GM18502 (cell line): Measurements from ENCODE around the gene PTPRM.

ENCODE experiments used
- ATAC-seq: cut with Tn5 transposase; IDR thresholded peaks from one replicate; pipeline ENCODE4 v1.9.1; 2021; ENCODE audit warnings: mild to moderate bottlenecking; ENCODE audit not compliant: unreplicated experiment, poor library complexity

Gene PTPRM

DNA sequence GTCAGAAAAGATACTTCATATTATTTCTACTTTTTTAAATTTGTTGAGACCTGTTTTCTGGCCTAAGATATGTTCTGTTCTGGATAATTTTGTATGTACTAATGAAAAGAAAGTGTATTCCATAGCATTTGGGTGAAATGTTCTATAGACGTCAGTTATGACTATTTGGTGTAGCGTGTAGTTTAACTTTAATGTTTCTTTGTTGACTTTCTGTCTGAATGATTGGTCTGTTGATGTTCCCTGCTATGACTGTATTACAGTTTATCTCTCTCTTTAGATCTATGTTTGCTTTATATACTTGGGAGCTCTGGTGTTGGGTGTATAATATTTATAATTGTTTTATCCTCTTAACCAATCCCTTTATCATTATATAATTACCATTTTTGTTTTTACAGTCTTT, 352.4 kb downstream of the PTPRM start:
- no peak for ATAC-seq

DNA sequence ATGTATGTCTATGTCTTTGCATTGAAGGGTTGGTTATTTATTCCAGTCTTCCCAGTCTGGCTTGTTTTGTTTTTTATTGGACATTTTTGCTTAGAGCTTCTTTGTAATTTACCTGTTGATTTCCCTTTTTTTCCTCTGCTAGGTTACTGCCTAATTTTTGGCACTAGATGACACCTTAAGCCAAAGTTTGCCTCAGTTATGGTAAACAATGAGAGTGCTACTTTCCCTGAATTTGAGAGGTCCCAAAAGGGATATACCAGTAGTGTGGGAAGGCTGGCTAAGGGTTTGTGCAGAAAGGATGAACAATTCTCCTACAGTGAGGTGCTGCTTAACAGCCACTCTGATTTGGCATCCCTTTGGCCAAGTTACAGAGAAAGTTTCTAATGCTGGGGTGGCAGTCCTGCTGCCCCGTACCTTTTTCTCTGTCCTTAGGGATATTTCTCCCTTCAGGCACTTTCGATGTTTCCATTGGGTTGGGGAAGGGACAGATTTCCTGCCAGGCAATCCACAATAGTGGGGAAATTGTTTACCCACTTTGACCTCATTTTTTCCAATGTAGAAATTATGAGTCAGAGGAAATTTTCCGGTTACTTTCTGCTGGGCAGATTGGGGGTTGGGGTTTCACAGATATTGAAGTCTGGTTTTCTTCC, 354.9 kb downstream of the PTPRM start:
- no peak for ATAC-seq

DNA sequence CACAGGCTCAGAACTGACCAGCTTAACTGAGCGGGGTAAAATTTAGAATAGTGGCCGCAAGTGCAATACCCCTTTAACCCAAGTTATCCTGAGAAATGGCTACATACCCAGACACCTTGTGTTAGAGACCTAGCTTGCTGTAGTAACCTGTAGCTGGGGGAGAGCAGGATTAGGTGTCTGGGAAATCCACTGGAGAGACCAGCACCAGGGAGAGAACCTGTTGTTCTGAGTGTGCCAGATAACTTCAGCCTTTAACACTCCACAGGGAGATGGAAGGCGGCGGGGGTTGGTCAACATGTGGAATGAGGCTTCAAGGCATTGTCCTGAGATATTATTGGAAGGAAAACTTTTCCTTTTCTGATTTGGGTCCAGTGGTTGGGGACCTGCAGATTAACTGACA, 356.0 kb downstream of the PTPRM start:
- ATAC-seq = no peak

DNA sequence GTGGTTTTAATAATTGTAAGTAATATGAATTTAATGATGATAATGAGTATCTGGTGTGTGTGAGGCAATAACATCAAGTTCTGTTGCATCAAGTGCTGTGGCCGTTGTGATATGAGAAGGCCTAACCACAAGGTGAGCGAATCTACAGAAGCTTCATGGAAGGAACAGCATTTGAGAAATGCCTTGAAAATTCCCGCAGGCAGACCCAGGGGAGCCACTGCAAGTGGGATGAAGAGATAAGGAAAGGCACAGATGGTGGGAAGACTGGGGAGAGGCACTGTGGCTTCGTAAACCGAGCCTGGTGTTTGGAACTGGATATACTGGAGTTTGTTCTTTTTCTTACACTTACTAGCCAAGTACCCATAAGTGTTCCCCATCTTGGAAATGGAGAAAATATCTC, 357.5 kb downstream of the PTPRM start:
- ATAC-seq = no peak

DNA sequence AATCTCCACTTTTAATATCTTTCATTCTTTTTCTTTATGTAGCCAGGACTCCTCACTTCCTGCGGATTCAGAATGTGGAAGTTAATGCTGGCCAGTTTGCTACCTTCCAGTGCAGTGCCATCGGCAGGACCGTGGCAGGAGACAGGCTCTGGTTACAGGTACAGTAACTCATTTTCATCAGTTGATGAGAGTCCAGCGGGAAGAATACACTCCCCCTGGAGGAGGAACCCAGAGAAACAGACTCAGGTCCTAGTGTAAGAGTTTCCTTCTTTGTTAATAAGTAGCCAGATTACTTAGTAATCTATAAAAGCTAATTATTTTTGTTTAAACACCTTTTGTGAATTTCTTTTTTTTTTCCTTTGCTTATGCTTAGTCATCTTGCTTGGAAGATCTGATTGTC, 359.4 kb downstream of the PTPRM start:
- ATAC-seq = no peak

DNA sequence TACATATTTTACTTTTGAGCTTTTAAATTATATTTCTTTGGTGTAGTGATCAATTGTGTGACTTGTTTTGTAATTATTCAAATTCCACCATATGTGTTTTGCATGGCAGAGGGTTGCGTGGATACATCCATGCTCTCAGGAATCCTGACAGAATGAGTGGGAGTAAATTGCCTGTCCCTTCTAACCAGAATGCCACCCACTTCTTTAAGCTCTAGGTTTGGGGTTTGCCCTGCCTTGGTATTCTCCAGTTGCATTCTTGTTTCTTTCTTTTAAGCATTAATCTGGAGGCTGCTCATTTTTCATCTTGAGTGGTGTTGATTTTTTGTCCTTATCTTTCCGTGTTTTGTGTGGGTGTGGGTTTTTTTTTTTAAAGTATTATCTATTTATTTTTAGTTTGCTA, 360.0 kb downstream of the PTPRM start:
- ATAC-seq = no peak

DNA sequence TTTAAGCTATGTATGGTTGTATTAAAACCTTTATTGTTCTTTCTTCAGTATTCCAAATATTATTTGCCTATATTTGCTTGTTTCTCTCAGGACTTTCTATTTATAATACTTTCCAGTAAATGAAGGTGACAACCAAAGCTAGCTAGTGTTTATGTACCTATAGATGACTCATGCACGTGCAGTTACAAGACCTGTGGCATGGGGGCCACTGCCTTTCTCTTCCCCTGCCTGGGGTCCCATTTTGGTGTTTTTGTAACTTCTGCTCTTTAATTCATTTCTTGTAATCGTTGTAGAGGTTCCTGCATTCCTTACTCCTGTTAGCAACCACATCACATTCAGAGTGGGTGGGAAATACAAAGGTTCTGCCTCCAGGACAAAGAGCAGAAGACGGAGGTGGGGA, 364.6 kb downstream of the PTPRM start:
- ATAC-seq = no peak

DNA sequence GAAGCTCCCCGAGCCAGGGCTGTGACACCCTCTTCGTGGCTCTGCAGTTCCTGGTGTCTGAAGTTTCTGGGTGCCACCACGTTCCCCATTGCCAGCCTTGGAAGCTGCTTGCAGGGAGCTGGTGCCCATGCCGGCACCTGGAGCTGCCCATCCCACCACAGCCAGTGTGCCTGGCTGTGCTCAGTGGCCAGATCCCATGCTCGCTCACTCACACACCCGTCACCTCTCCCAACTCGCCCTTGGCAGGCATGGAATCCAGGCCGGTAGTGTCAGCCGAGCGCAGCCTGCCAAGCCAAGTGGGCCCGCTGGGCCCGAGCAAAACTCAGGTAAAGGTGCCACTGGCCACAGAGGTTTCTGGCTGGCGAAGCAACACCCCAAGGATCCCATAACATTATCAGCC, 370.2 kb downstream of the PTPRM start:
- ATAC-seq = no peak

DNA sequence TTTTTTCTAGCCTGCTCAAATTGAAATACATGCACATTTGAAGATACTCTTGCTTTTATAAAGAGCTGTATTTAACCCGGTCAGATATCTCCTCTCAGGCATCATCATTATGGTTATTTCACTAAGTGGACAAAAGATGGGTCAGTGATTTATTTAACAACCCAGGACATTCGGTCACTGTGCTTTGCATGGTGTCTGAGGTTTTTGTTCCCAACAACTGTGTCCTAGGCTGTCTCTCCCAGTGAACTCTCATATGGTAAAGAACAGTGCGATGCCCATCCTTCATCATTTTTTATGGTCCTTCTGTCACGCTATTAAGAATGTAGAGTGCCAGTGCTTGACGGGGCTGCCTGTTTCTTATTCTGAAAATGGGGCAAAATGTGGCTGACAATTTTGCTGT, 372.4 kb downstream of the PTPRM start:
- no peak for ATAC-seq

DNA sequence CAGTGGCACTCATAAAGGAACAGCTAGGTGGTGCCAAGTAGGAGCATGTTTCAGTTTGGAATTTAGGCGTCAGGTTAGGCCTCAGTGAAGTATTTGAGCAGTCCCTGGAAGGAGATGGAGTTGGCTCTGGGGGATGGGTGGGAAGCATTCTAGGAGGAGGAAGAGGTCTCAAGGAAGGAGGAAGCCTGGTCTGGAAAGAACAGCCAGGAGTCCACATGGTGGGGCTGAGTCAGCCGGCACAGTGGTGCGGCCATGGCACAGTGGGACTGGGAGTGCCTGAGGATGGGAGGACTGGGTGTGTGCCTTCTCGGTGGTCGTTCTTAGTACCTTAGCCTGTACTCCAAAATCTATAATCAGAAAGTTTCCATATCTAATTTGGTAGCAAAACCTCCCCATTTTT, 373.3 kb downstream of the PTPRM start:
- ATAC-seq = no peak

DNA sequence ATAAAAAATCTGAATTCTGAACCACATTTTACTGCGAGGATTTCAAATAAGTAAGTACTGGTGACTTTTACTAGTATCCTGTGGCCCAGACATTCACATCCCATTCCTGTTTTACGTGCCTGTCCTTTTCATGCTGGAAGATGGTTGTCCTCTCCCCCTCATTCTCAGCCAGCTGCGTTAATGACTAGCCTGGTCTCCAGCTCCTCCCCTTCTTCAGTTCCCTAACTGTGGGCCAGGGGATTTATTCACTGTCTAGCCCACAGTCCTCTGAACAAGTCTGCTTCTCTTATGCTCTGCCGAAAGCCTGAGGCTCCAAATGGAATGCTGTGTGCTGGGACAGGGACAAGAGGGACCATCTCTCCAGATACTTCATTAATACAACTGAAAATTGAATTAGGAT, 373.9 kb downstream of the PTPRM start:
- ATAC-seq = no peak

DNA sequence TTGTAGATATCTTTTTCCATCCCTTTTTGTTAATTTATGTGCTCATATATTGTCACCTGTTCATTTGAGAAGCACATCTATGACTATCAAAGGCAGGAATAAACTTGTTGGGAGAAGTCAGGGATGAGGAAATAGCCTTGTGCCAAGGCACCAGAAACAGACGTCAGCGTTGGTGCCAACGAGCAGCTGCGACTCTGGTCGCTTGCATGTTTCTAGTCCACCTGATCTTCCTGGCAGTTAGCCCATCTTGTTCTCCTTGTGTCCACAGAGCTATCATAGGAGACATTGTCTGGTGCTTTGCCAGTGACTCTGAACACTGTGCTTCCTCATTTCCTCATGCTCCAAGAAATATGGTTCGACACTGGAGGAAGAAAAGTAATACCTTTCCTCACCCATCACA, 374.4 kb downstream of the PTPRM start:
- ATAC-seq = no peak

DNA sequence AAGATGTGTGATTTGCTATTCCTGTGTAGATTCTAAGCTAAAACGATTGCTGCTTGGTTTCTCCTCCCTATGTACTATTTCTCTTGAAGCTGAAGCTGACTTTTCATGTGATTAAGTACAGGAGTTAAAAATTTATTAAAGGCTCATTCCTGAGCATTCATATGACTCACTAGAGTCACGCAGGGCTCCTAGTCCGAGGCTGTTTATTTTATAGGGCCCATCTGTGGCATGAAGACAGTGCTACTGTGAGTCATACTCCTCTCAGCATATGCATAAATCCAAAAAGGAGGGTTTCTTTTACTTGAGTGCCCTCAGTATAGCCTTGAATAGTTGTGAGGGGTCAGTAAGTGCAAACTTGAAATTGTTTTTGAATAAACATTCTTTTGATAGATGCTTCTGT, 378.8 kb downstream of the PTPRM start:
- ATAC-seq = no peak

DNA sequence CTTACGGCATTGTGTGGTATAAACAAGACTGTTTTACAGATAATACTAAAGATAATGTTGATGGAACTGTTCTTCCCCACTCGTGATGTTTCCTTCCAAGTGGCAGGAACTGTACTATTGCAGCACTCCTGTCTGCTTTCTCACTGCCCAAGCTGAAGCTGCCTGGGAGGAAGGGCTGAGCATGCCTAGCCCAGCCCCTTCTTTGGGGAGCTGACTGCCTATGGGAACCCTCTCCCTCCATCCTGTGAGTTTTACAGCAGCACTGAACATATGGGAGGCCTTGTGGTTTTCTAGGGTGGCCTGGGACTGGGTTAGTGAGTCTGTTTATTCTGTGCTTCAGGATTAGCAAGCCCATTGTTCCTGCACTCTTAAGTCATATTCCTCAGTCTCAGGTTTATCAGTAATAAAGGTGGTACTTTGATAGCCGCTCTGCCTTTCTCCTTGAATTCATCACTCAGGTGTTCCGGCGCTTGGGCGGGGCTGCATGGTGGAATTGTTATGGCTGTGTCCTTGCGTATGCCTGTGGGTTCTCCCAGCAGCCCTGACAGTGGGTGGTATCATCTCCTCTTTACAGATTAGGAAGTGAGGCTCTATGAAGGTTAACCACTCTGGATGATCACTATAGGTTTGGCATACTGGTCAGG, 379.7 kb downstream of the PTPRM start:
- no peak for ATAC-seq

DNA sequence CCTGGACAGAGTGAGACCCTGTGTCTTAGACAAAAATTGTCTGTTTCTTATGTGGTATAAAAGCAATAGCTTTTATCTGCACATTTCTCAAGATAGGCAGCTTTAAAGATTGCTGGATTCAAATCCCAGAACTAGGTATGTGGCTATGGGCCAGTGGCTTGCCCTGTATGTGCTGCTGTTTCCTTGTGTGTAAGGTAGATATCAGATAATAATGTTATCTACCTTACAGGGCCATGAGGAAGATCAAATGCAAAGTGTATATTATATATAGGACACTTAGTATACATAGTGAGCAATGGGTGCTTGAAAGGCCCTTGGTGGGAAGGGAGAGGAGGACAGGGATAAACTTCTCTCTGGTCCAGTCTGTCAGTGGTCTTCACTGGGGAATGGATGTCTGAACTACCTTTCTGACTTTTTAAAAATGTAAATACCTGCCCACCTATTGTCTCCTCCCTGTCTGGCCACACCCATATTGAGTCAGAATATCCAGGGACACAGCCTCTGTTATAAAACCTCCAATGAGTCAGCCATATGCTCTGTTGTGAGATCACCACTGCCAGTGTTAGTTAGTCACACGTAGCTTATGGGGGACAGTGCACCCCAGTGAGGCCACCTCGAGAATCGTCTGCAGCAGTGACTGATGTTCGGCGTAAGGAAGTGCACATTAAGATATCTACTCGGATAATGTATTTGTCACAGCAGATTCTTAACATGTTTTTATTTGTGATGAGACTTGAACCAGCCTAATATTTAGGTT, 383.4 kb downstream of the PTPRM start:
- no peak for ATAC-seq

DNA sequence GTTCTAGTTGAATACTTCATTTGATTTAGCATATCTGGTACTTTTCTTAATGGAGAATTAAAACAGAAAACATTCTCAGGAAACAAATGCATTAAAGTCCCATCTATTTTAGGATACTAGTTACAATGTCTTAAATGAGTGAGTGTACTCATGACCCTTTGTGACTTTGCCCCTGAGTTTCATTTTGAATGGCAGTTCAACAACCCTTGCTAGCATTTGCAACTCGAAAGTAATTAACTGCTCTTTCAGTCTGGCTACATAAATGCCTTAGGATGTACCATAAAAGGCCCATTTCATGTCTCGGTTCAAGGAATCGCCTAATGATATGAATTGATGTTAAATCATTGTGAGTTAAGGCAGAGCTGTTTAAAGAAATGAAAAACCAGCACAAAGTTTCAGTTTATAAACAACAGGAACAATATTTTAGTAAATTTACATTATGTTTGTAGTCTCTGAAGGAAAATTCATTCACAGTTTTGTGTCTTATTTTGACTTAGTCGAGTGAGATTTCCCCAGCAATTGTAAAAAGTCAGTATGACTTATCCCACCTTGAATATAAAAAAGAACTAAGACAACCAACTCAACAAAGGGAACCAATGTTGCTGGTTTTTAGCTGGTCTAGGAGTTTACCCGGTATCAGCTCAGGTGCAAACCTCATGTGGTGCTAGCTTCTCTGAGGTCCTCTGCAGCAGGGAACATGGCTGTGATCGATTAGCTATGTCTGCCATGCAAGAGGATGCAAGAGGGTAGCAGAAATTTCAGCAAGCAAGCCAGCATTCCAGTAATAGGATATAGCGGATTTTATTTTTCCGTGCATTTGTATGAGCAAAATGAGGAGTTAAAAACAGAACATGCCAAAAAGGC, 386.2 kb downstream of the PTPRM start:
- ATAC-seq = peak; percentile 83

DNA sequence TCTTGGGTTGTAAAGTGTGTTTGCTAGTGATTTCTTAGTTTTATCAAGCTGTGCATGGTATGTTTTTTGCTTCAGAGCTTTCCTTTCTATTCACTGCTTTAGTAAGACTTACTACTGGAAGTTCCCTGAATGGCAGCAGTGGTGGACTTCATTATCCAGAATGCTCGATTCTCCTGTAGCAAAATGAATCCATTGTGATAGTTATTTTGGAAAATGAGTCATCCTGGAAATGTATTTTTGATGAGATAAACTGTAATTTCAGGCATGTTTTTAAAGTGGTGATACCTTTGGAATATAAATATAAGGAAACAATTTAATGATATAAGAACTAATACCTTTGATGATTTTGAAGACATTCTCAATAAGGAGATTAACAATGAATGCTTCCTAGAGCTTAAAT, 387.1 kb downstream of the PTPRM start:
- ATAC-seq = no peak

DNA sequence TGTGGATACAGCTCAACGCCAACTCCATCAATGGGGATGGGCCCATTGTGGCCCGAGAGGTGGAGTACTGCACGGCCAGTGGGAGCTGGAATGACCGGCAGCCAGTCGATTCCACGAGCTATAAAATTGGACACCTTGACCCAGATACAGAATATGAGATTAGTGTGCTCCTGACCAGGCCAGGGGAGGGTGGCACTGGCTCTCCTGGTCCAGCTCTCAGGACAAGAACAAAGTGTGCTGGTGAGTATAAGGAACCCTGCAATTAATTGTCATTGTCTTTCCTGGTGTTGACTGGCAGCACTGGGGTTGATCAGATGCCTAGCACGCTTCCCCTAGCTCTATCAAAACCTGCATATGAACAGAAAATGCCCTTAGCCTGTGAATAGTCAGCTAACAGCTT, 388.1 kb downstream of the PTPRM start:
- ATAC-seq = no peak

DNA sequence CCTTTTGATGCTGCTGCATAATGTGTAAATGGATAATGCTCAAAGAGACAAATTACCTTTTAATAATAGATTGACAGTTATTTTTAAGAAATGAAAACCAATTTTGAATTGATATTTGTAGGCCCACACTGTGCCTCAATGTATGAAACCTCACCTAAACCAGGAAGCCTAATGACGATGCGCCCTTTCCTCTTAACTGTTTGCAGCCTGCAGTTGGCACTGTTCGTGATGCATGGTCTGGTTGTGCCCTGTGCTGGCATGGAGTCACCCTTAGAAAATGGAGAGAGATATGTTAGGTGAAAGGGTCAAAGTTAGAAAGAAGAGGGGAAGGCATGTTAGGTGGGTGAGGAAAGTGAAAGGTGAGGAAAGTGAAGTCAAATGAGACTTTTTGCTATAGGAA, 390.2 kb downstream of the PTPRM start:
- ATAC-seq = no peak

DNA sequence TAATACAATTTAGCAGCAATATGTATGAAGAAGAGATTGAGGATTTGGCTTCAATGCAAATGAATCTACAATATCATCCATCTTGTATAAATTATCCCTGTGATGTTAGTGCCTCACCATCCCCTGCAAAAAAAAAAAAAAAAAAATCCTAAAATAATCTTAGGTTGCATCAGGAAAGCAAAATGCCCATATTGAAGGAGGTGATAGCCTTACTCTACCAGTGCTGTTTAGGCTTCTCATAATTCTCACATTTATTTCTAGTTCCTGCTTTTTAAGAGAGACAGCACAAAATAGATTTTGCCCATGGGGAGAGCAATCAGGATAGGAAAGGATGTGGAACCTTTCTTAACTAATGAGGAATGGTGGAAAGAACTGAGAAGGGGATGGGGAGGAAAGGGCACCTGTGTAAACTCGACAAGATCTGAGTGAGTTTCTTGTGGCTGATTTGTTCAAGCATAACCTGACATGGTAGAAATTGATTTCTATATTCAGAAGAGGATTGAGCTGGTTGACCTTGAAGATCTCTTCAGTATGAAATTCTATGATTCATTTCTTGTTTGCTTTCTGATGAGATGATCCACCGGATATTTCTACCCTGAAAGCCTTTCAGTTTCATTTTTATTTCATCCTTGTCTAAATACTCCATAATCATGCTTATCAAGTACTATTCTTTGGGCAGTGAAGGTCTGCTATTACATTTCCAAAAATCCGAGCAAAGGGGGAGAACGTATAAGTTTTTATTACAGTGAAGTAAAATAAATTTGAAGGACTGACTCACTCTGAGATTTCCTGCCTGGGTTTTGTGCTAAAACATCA, 391.2 kb downstream of the PTPRM start:
- ATAC-seq = no peak
